ENCODE measurements around the gene ARPC2.
"Not testable (repeated sequence)": the region's sequence is repeated elsewhere in the genome, so short reads cannot be mapped to it uniquely, and the experiment has no call there.

Gene ARPC2

GRCh38 chr2:218271865-218272530 lies 55.0 kb downstream of the ARPC2 start:
- DNase-seq, result no peak

DNA sequence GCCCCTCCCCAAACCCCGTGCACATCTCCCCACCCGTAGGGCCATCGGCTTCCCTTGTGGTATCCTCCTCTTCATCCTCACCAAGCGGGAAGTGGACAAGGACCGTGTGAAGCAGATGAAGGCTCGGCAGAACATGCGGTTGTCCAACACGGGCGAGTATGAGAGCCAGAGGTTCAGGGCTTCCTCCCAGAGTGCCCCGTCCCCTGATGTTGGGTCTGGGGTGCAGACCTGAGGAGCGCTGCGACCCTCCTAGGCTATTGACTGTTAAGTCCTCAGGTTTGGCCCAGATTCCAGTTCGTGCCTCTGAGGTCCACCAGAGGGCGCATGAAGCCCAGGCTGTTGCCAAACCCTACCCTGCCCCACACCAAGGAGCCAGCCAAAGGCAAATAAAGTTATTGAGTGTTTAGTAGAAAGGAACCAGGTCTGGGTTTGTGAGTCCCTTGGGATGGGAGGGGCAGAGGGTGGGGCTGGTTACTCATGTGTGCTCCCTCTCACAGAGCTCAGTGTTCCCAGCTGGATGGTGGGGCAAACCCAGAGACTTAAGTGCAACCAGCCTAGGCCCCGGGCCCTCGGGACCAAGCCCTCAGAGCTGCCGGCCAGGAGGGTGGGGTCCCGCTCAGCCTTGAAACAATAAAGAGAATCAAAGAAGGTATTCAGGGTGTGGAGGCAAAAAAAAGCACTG lies 55.7 kb downstream of the ARPC2 start:
- peak; percentile 73 for DNase-seq

DNA sequence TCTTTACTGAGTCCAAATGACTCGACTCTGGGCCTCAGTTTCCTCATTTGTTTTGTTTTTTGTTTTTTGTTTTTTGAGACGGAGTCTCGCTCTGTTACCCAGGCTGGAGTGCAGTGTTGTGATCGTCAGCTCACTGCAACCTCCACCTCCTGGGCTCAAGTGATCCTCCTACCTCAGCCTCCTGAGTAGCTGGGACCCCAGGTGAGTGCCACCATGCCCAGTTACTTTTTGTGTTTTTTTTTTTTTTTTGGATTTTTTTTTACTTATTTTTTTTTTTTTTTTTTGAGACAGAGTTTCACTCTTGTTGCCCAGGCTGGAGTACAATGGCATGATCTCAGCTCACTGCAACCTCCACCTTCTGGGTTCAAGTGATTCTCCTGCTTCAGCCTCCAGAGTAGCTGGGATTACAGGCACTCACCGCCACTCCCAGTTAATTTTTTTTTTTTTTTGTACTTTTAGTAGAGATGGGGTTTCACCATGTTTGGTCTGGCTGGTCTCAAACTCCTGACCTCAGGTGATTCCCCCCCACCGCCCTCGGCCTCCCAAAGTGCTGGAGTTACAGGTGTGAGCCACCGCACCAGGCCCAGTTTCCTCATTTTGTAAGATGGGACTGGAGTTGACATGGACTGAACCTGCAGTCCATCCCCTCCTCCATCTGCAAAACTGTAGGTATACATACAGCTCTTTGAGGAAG lies 56.4 kb downstream of the ARPC2 start:
- not testable (repeated sequence) for DNase-seq

DNA sequence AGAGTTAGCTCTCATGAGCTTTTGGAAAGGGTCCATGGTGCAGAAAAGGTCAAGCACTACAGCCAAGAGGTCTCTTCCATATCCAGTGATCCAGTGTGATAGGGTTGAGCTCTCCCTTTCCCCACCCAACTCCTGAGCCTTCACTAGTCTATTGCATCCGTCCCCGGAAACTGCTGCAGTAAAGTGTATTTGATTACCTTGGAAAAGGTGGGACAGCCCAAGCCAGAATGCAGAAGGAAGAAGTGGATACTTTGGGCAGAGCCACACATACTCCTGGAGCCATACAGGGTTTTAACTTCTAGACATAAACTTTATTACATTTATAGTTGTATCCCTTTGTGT lies 56.9 kb downstream of the ARPC2 start:
- DNase-seq, result no peak

- no peak for DNase-seq
Measured at GRCh38 chr2:218274586-218274985, 57.6 kb downstream of the ARPC2 start.

- DNase-seq, result no peak
Measured at GRCh38 chr2:218275371-218276072, 58.5 kb downstream of the ARPC2 start.

GRCh38 chr2:218276986-218277755 lies 60.2 kb downstream of the ARPC2 start:
- DNase-seq, result no peak

GRCh38 chr2:218277921-218278320 lies 60.9 kb downstream of the ARPC2 start:
- DNase-seq, result no peak

DNA sequence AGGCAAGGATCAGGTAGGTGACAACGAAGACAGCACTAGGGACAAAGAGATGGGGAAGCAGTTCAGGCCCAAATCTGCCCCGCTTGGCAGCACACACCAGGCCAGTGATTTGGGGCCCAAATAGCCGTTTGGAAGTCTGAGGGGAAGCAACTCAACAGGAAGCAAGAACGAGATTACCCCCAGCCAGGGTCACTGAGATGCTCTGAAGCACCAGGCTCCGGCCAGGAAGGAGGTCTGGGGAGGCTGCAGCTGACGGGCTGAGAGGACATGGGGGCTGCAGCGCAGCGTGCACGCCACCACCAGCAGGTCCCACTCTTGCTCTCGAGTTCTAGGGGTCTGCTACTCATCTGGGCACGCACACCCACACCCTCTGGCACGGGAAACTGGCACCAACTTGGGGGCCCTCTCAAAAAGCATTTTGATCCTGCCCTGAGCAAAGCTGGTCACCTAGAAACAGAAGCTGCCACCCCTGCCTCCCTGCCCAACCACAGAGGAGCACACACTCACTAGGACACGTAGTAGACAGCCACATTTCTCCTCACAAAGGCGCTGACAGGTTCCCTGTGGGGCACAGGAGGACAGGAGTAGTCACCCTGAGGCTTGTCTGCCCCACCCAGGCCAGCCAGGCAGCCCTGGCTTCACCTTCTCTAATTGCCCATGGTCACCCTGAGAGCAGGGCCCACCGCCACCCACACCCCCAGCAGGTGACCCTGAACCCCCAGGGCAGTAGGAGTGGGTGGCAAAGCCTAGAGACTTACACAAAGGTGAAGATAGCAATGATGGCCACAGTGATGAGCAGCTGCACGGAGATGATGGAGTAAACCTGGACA lies 61.8 kb downstream of the ARPC2 start:
- DNase-seq, result no peak

DNA sequence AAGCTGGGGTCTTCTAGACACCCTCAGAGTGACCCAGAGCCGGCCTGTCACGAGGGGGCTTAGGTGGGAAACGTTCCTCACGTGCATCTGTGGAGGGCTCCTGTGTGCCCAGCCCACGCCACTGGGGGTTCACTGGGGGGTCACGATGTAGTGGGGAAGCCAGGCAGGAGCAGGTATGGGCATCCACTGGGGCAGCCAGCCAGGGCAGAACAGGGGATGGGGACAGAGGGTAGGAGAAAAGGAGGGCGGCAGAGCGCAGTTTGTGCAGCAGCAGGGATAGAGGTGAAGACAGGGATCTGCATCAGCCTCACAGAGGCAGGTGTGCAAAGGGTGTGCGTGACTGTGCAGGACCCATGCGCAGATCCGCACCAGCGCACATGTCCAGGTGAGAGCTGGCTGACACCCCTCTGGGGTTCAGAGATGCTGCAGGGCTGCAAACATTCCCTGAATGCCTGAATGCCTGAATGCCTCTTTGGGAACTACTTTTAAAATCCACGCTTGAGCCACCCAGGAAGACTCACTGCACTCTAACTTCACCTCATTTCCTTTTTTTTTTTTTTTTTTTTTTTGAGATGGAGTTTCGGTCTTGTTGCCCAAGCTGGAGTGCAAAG lies 63.4 kb downstream of the ARPC2 start:
- DNase-seq, result no peak

GRCh38 chr2:218281449-218281848 lies 64.5 kb downstream of the ARPC2 start:
- DNase-seq, result no peak

GRCh38 chr2:218282173-218282991 lies 65.4 kb downstream of the ARPC2 start:
- no peak for DNase-seq

GRCh38 chr2:218284106-218284811 lies 67.3 kb downstream of the ARPC2 start:
- DNase-seq, result peak; percentile 47

- no peak for DNase-seq
Measured at GRCh38 chr2:218285604-218286003, 68.6 kb downstream of the ARPC2 start.

GRCh38 chr2:218286570-218287459 lies 69.8 kb downstream of the ARPC2 start:
- DNase-seq, result peak; percentile 88

DNA sequence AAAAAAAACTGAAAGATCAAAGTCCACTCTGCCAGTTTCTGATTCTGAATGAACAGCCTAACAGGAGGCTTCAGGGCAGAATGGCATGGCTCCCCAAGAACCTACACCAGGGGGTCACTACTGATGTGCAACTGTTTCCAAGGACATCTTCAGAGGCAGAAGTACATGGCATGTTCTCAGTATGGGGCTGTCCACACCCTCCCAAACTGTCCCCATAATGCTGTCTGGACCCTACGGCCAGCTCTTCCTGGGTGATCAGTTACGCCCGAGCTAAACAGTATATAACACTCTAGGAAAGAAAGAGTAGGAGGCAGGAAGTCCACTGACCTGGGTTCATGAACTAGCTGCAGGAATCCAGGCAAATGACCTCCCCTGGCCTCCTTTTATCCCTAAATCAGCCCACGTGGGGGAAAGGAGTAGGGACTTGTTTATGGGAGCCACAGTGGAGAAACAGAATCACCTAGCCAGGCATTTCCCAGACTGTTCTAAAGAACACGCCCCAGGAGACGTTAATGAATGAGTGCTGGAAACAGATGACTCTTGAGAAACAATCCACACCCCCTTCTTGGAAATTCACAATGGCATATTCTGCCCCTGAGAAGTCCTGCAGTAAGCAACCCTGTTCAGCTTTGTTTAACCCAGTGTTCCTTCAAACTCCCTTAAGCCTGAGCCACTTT lies 72.8 kb downstream of the ARPC2 start:
- no peak for DNase-seq

DNA sequence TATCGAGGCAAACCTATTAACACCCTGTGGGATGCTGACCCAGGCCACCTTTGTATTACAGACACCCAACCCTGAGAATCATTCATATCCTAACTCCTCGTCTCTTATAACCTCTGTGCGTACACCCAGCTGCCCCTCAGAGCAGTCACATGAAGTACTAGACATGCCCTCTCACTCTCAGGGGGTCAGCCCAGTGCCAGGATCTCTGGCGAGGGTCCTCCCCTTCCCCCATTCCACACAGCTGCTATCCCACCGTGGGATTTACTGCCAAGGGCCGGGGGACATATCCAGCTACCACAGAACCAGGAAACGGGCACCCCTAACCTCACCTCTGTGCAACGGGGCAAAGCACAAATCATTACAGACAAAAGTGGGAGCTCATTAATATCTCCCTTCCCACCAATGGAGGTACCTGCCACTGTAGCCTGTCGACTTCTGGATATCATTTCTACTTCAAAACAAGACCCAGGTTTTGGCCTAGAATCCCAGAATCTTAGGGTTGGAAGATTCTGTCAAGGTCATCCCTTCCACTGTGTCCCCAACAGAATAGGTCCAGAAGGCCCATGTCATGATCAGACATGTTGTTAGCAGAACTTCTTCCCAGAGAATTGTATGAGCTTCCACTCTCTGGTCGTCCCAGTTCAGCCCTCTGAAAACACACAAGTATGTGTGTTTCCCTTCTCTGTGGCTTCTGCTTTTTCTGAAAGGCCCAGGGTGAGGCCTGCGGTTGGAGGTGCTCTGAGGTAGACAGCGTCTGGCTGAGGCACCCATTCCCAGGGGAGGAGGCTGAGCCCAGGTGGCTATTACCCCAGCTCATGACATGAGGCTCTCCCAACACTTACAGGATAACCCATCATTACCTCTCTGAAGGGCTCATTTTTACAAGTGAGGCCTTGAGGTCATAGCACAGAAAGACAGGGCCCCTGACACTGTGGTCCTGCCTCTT lies 73.6 kb downstream of the ARPC2 start:
- DNase-seq, result peak; percentile 66

Measured in central memory CD4-positive, alpha-beta T cell (primary cell).